Measurements from ENCODE around the gene PRAC2.

DNA sequence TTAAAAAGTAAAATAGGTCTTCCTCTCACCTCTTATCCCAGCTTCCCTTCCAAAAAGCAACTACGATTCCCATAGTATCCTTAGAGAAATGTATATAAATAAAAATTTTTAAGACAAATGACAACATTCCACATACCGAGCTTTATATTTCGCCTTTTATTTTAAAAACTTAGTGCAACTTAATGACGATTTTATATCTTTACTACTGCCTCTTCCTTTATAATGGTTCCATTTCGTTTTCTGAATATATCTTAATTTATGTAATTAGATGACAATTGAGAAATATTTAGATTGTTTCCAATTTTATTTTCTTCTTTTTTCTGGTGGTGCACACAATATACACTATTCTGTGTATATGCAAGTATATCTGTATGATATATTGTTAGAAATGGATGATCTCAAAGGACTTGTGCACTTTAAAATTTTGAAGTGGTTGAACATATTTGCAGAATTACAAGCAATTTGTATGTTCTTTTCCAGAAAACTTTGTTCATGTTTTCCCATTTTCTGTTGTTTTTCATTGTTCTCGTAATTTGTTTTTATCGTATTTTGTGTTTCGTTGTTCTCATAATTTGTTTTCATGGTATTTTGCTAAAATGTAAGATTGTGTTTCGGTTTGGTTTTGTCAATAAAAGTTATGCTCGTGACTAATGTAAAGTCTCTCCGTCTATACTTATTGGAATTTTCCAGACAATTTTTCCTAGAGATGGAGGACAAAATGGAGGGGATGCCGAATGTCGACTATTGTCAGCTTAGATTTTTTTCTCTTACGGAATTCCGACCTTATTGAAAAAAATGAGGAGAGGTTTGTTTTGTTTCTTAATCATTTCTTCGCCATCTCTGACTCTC, 26.0 kb downstream of the PRAC2 start:
- TF ChIP-seq, protein P1, sequence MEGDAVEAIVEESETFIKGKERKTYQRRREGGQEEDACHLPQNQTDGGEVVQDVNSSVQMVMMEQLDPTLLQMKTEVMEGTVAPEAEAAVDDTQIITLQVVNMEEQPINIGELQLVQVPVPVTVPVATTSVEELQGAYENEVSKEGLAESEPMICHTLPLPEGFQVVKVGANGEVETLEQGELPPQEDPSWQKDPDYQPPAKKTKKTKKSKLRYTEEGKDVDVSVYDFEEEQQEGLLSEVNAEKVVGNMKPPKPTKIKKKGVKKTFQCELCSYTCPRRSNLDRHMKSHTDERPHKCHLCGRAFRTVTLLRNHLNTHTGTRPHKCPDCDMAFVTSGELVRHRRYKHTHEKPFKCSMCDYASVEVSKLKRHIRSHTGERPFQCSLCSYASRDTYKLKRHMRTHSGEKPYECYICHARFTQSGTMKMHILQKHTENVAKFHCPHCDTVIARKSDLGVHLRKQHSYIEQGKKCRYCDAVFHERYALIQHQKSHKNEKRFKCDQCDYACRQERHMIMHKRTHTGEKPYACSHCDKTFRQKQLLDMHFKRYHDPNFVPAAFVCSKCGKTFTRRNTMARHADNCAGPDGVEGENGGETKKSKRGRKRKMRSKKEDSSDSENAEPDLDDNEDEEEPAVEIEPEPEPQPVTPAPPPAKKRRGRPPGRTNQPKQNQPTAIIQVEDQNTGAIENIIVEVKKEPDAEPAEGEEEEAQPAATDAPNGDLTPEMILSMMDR (IDR thresholded peaks at IDR 0.05): no peak
- no peak for TF ChIP-seq POLR2A (IDR thresholded peaks at IDR 0.05)
